ENCODE data around the gene RTP3.

Gene RTP3

DNA sequence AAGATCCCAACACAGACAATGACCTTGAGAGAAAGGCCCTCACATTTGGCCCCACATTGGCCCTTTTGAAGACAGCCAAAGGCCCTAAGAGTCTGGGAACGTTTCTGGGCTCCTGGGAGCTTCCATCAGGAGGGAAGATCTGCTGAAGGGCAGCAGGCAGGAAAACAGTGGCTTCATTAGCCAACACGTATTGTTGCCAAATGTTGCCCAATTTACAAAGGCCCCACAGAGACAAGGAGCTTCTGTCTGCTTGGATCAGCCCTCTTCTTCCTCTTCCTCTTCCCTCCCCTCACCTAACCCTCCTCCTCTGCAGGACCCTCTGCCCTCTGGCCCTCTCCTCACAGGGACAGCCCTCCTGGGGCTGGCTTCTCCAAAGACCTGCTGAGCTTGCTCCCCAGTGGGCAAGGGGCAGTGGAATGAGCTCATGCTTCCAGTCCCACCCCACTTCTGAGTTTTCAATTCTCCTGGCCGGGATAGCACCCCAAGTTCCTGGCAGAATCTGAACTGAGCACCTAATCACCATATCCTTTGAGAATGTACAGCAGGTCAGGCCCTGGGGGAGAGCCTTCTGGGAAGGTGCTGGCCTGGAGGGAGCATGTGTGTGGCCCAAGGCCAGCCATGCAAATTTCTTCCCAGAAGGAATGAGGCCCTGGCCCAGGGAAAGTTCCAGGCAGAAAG is 28.0 kb upstream of the RTP3 start:
- DNase-seq, result no peak

DNA sequence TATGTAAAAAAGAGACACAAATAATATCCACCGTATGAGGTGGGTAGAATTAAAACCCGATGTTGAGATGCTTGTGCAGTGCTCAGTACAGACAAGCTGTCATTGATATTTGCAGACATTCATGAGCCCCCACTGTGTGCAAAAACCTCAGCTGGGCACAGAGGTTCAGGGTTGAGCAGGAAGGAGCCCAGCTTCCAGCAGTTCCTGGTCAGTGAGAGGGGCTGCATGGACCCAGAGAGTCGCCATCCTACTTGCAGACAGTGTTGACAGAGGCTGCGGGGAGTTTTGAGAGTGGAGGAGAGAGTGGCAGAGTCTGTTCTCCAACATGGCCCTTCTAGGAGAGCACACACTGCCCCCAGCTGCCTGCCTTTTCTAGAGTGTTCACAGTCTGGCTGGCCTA is 26.9 kb upstream of the RTP3 start:
- DNase-seq, result peak in 1 of 2 experiments; percentile 56

DNA sequence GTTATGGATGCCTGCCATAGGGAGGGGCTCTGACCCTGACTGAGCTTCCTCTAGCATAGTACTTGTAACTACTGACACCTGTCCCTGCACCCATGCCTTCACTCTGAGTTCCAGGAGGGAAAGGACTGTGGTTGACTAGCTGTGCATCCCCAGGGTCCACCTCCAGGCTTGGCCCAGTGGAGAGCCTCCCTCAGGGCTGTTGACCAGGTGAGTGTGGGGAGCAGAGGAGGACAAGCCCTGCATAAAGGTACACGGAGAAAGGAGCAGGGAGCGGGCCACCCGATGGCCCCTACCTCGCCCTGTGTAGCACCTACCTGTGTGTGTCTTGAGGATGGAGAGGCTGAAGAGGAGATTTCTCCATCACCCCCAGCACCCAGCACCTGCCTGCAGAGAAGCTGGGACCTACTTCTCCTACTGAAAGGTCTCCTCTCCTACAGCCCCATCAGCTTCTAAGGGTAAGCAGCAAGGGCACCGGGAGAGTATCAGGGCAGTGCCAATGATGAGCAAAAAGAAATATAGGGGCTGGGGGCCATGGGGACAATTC is 26.3 kb upstream of the RTP3 start:
- DNase-seq, result no peak

DNA sequence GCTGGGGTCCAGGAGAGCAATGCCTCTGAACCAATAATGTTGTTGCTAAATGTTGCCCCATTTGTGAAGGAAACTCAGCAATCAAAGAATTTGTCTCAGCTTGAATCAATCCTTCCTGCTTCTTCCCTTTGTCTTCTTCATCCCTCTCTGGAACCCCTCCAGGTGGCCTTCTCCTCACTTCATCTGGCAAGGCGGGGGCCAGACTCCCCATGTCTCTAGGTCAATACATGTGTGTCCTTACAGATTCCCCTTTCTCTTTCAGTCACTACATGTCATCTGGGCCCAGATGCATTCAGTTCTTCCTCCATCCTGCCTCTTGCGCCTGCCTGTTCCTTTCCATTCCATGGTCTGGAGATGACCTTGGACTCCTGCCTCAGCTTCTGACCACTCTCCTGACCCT is 25.0 kb upstream of the RTP3 start:
- DNase-seq, result no peak

DNA sequence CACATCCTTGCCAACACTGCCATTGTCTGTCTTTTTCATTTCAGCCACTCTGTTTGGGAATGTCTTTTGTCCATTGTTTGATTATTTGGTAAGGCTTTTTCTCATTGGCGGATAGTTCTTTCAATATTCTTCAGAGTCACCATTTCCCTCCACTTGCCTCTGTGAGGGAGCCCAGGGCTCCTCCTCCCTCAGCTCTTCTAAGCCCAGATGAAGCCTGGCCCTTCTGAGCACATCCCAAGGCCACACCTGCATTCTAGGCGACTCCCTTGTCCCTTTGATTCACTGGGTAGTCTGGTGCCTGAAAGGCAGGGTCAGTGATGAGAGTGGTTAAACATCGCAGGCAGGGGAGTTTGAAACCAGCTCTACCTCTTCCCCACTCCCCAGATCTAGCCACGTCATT is 20.6 kb upstream of the RTP3 start:
- DNase-seq, result no peak

DNA sequence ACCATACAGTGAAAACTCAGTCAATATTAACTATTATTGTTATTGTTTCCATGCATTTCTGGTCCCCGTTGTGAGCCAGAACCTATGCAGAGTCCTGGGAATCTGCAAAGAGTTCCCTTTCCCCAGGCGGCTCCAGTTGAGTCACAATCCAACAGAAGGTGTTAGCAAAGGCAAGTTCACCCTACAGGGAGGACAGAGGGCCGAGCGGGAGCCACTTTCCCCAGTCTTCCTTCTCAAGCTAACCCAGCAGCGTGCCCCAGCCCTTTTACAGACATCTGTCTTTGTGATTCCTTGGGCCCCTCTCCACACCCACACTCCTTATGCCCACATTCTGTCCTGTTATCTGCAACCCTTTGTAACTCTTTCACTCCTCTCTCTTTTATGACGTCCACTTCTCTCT is 20.0 kb upstream of the RTP3 start:
- no peak for DNase-seq

DNA sequence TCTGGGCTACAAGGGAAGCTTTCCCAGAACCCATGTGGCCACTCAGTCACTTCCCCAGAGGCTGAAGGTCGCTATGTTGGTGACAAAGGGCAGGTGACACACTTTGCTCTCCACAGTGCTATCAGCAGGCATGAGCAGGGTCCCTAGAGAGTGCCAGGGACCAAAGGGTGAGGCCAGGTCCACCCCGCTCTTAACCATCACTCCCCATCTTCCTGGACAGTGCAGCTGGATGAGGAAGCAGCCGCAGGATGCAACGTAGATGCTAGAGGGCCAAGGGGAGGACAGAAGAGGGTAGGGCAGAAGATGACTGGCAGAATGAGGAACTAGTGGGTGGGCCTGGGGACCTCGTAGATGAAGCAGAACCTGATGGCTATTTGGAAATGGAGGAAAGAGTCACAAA is 19.4 kb upstream of the RTP3 start:
- DNase-seq, result no peak

DNA sequence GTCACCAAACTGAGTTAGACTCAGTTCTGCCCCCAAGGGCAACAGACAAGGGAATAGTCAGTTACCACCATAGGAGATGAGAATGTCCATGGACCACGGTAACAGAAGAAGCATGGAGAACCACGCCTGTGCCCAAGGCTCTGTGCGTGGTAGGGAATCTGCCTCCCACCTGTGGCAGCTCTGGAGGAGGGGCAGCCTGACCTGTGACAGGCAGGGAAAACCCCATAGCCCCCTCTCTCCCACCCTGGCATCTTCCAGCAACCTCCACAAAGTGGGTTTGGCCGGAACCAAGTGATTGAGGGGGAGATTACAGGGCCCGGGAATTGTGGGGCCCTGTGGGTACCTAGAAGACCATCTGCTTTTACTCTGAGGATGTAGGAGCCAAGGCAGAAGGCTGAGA is 18.8 kb upstream of the RTP3 start:
- DNase-seq, result no peak

DNA sequence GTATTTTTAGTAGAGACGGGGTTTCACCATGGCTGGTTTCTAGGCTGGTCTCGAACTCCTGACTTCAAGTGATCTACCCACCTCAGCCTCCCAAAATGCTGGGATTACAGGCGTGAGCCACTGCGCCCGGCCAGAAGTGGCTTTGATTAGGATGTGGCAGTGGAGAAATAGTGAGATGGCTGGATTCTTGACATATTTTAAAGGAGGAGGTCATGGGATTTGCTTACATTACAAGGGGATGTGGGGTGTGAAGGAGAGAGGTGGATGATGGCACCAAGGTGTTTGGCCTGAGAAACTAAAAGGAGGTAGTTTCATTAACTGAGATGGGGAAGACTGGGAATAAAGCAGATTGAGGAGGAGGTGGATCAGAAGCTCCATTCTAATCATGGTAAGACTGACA is 18.1 kb upstream of the RTP3 start:
- no peak for DNase-seq

DNA sequence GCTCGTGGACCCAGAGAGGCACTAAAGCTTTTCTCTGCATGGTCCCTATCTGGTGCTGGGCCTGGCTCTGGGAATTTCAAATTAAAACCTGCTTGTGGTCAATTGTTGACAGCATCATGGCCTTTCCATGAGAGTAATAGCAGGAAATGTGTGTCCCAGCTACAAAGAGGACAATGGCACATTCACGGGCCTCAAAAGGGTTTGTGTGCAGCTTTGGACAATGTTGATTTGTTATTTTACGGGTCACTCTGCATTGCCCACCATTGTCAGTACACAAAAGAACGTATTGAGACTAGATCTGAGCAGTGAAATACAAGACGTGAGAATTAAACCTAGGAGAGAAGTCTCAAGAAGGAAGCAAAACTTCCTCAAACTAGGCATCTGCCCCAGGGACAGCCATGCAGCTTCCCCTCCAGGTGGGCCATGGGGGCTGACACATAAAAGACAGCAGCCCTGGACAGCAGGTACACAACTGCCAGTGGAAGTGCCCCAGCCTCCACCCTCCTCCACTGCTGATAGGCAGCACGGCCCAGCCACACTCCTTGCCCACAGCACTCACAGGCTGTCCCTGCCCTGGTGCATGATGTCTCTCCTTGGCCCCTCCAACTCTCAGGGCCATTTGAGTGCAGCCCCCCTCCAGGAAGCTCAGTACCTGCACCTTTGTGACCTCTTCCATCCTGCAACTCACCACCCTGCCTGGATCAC is 17.1 kb upstream of the RTP3 start:
- no peak for DNase-seq

DNA sequence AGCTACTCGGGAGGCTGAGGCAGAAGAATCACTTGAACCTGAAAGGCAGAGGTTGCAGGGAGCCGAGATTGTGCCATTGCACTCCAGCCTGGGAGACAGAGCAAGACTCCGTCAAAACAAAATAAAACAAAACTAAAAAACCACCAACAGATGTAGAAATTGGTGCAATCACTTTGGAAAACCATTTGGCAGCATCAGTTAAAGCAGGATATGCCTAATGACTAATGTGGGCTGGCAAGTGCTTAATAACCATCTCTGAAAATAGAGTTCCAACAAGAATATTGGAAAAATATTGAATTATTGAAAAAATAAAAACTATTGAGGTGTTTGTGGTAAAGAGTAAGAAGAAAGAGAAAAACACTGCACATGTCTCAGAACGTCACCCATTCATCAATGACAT is 16.1 kb upstream of the RTP3 start:
- DNase-seq, result no peak

DNA sequence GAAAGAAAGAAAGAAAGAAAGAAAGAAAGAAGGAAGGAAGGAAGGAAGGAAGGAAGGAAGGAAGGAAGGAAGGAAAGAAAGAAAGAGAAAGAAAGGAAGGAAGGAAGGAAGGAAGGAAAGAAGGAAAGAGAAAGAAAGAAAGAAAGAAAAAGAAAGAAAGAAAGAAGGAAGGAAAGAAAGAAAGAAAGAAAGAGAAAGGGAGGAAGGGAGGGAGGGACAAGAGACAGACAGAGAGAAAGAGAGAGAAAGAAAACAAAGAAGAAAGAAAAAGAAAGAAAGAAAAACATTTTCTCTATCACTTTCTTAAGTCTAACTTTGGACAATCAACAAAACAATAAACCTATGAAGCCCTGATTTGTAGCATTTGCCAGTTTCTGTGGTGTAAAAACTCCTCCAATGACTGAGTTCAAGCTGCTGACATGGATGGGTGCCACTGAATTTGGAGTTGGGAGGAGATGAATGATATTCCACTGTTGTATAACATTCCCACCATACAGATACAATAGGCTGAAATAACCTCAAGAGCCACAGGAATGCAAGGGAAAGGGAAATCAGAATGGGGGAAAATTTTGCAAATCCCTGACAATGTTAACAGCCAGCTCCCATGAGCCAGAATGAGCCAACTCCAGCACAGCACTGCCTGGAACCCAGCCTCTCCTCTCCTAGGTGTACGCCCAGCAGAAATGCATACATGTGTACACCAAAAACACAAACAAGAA is 15.0 kb upstream of the RTP3 start:
- DNase-seq, result no peak

DNA sequence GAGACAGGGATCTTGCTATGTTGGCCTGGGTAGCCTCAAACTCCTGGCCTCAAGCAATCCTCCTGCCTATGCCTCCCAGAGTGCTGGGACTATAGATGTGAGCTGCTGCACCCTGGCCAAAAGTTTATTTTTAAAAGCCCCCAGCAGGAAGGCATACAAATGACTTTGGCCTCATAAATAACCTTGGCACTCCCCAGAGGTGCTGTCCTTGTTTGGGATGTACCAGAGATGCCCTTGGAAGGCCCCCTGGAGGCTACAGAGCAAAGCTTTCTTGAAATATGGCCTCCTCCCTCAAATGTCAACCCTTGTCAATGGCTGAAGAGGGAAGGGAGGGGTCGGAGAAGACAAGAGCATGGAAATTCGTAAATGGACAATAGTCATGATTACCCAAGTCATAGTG is 14.0 kb upstream of the RTP3 start:
- DNase-seq, result no peak

DNA sequence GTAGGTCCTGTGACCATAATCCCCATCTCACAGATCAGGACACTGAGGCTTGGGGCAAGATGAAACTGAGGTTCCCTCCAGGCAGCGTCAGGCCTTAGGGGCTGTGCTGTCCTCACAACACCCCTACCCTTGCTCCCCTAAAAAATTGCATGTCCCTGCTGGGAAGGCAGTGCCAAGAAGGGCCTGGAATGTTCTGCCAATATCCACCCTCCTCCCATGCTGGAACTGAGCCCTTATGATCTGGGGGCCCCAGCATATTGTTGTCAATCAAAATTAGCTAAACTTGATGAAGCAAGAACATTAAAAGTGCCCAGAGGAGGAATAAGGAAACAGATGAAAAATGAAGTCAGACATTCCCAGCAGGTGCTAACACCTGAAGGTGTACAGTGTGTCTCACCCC is 13.4 kb upstream of the RTP3 start:
- DNase-seq, result no peak

DNA sequence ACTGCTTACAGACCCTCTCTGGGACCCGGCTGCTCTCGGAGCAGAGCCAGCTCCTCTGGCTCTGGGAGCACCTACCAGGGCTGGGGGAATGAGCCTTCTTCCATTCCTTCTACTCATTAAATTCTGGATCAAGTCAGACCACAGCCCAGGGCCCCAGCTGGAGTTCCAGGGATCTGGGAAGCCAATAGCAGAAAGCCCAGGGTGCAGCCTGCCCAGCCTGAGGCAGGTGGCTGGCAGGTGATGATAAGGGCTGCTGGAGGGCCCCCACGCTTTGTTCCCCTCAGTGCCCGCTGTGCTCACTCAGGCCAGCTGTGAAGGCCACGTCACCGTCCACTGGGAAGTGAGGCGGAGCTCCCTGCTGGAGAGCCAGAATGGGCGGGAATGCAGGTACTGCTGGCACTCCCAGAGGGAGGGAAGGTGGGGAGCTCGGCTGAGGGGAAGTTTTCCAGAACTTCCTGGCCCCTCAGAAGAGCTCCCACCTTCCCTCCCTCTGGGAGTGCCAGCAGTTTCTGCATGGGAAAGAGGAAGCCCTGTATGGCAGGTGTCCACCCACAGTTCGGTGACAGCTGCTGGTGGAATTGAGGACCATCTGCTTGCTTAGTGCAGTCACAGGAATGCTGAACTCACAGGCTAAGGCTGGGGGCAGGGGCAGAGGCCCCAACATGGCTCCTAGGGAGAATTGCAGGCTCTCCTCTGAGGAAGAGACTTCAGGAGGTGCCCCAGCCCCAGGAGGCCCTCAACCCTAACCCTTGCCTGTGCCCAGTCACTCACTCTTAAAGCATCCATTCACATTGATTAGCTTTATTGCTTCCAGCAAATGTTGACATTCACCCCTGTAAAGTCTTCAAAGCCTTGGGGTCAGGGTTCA is 12.6 kb upstream of the RTP3 start:
- DNase-seq, result peak; percentile 83 to 91

DNA sequence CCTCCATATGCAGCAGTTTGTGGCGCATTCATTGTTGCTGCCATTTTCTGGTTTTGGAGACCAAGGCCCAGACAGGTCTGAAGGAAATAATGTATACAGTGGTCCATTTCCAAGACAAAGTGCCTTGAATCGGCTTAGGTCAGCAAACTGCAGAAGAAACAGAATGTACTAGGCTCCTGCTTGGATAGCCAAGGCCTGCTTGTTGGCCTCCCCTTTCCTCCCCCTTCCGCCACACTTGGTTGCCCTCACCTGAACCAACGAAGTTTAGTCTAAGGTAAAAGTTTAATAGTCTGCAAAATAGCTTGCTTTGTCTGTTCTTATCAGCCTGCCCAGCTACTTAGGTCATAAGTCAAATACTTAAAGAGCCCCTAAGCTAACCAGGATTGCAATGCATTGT is 12.0 kb upstream of the RTP3 start:
- no peak for DNase-seq

DNA sequence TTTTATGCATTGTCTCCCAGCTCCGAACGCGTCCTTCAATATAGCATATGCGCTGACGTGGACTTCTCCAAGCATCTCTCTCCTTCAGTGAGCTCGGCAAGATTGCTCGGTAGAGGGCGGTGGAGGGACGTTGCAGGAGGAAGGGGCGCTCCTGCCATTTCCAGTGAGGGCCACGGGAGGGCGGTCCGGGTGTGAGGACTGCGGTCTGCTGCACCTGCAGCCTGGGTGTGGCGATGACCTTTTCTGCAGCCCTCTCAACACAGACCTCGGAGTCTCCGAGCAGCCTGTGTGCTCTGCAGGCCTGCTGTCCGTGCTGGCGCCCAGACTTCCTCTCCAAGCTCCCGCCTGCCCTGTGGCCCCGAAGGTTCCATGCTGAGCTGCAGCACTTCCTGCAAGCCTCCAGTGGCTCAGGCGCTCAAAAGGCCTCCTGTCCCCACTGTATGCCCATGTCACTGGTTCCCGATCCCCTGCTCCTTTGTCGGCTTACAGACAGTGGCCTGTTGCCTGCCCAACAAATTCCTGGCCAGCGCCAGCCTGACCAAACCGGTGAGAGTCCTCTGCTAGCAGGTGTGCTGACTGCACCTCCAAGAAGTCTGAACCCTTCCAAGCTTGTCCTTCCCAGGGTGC is 8.9 kb upstream of the RTP3 start:
- peak; percentile 72 to 82 for DNase-seq

DNA sequence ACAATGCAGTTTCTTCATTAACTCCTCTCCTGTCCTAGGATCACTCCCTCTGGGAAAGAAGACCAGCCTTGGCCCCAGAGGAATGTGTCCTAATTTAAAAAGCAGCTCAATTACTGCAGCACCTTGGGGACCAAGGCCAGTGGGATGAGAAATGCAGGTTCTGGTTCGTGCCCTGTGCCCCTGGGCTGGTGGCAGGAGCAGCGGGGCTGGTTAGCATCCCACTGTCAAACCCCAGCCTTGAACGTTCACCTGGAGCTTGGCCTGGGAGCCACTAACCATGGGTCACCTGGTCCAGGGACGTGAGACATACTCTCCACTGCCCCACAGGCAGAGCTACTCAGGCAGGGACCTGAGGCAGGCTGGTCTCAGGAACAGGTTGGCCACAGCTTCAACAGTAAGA is 8.4 kb upstream of the RTP3 start:
- no peak for DNase-seq

DNA sequence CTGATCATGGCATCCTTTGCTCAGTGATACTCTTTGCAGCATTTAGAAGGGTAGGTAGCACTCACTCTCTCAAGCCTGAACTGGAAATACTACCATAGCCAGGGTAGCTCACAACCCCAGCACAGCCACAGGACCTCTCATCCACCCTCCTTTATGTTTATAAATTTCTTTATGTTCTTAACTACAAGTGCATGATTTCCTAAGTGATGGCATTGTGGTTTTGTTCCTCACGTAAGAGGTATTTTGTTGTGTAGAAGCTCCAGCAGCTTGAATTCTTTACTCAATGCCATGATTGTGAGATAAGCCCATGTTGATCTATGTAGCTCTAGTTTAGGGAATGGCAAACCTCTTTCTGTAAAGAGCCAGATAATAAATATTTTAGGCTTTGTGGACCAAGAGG is 7.9 kb upstream of the RTP3 start:
- DNase-seq, result no peak

DNA sequence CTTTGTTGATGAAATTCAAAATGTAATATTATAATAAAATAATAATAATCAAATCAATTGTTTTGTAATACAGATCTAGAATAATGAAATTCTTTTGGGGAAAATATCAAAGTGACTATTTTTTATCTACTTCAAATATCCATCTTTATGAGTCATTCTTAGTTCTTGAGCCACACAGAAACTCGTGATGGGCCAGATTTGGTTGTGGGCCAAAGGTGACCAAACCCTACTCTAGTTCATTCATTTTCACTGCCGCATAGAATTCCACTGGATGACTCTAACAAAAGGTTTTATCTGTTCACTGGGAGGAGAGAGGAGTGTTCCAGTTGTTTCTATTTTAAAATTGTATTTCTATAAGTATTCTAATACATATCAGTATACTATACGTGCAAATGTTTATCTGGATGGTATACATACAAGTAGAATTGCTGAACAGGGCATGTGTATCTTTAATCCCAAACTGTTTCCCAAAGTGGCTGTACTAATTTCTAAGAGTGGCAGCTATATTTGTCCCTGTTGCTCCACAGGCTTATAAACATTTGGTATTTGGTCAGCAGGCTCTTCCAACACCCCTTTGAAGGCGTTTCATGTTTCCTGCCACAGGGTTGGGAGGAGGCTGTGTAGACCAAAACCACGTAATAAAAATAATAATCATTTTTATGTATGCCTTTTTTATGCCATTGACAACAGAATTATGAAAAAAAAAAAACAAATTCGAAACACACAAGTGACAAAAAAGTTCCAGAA is 7.3 kb upstream of the RTP3 start:
- no peak for DNase-seq
